ENCODE measurements around the gene TMEM106A.
"Not testable (repeated sequence)": the region's sequence is repeated elsewhere in the genome, so short reads cannot be mapped to it uniquely, and the experiment has no call there.

Gene TMEM106A

DNA sequence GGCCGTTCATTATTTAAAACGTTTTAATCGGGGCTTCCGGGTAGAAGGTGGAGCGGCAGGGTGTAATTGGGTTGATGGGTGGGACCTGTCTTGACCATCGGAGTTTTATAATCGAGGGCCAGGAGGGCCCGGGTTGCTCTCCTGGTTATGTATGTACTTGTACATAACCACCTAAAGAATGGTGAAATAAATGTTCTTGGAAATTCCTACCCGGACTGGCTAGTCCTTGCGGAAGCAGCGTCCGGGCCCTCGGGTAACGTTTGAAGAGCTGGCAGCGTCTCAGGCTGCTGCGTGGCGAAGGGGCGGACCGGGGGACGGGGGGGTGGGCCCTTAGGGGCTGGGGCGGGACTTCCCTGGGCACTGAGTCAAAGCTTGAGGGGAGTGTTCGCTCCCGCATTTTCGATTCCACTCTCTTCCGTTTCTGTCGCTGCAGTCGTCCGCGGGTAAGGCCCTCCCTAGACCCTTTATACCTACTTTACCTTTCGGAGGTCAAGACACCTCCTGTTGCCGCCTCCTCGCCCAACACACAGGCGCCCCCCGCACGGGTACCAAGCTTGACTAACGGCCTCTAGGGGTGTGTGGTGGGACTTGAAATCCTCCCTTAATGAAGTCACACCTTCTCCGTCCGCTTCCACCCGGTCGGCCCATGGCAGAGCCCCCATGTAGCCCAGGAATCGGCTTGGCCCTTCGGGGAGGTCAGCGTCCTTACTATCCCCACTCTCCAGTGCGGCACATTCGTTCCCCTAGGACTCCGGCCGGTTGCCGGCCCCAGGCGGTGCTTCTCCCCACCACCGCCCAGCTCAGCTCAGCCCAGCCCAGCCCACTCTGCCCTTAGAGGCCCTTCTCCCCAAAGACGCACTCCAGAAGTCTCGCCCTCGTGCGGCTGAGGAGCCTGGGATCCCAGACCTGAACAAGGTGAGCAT is at the start of gene TMEM106A:
Gene TMEM106A (plus strand): TSS at position 396 of the 923 bp plus-strand sequence. CDS start 1,167 bp downstream, outside the sequence.
- no peak within 1 kb of the TSS for H3K27ac ChIP-seq
- TF ChIP-seq ZFX (IDR thresholded peaks at IDR 0.05; ENCODE audit: borderline replicate concordance) (no peak), CTCF (IDR thresholded peaks at IDR 0.05) (no peak)

DNA sequence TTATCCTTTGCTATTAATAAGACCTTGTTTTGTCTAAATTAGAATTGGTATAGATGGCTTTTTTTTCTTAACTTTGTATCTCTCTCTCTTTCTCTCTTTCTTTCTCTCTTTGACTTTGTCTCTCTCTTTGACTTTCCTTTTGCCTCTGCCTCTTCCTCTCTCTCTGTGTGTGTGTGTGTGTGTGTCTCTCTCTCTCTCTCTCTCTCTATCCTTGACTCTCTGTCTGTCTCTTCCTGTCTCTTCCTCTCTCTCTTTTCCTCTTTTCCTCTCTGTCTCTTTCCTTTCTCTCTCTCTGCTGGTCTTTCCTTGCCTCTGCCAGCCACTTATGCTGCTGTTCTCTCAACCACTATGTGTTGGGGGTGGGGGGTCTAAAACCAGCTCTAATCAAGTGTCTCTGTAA is 45.7 kb upstream of the TMEM106A start:
- H3K27ac ChIP-seq = not testable (repeated sequence)

- H3K27ac ChIP-seq = peak overlapping the region; percentile 93
- TF ChIP-seq ZFX (IDR thresholded peaks at IDR 0.05; ENCODE audit: borderline replicate concordance) (no peak), CTCF (IDR thresholded peaks at IDR 0.05) (no peak)
These were observed 42.0 kb upstream of the TMEM106A start for GRCh38 chr17:43169561-43170139.

DNA sequence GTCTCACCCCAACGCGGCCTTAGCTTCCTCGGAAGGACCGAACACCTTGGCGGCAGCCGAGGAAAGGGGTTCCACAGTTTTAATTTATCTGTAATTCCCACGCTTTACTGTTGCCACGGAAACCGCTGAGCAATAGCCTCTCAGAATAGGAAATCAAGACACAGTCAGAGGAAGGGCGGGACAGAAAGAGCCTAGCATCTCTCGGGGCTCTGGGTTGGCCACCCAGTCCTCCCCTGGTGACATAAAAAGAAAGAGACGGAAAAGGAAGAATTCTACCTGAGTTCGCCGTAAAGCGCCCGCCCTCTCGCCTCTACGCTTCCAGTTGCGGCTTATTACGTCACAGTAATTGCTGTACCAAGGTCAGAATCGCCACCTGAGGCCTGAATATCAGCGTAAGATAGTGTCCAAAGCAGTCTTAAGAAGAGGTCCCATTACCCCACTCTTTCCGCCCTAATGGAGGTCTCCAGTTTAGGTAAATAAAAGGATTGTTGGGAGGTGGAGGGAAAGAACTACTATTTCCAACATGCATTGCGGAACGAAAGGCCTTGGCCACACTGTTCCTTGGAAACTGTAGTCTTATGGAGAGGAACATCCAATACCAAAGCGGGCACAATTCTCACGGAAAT is 41.4 kb upstream of the TMEM106A start:
- H3K27ac ChIP-seq = peak overlapping the region; percentile 93
- no peak for TF ChIP-seq CTCF (IDR thresholded peaks at IDR 0.05)
- no peak for TF ChIP-seq ZFX (IDR thresholded peaks at IDR 0.05; ENCODE audit: borderline replicate concordance)

- peak within 1 kb of the TSS; percentile 93 for H3K27ac ChIP-seq
- TF ChIP-seq CTCF (IDR thresholded peaks at IDR 0.05) = no peak
- no peak for TF ChIP-seq ZFX (IDR thresholded peaks at IDR 0.05; ENCODE audit: borderline replicate concordance)
These were observed 40.7 kb upstream of the TMEM106A start, which contains the start of gene NBR1 for GRCh38 chr17:43170766-43171585. Gene NBR1 (plus strand): TSS chr17:43171214. CDS start chr17:43175800, 4,586 bp downstream.

DNA sequence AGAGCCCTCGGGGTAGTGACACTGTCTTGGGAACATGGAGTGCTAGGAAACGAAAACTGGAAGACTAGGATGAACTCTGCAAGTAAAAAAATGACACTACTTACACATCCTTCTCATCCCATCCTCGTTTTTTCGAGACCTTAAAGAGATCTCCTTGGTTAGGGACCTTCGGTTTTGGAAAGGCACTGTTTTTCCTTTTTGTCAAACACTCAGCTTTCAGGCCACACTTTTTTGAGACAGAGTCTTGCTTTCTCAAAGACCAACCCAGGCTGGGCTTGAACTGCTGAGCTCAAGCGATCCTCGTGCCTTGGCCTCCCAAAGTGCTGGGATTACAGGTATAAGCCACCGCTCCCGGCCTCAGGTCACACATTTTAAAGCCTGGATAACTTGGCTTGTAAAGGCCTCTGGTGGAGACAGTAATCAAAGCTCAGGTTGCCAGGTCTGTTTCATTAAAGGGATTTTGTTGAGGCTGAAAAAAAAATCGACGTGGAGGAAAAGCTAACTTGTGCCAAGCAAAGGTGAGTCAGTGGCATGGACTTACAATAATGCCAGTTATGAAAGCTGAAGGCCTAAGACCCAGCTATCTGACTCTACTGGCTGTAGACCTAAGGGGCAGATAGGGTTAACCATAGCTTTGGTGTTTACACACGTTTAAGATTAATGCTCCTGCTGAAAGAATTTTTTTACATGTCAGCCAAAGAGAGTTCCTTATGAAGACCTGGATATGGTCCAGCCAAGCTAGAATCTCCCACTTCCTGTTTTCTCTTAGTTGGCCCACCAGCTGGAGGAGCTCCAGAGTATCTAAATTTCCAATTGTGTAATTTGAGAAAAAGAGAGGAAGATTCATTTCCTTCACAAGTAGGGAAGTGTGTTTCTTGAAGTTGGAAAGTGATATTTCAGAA is 39.8 kb upstream of the TMEM106A start:
- TF ChIP-seq ZFX (IDR thresholded peaks at IDR 0.05; ENCODE audit: borderline replicate concordance) = no peak
- 0 out of 2 replicates have a peak, but pooled peaks have one; percentile 14 for TF ChIP-seq CTCF (IDR thresholded peaks at IDR 0.05)
- H3K27ac ChIP-seq = peak overlapping the region; percentile 93
